Adrenal gland (tissue), 5 donors: Measurements from ENCODE around the gene CACHD1.

Experiments used
- CTCF ChIP-seq, 6 experiments: fragments of 450-650 bp in 4 of 6; fragments of 200-600 bp in 2 of 6; sonication (generic) in 1 of 6; IDR thresholded peaks; 1 replicate in 5 of 6; 2 replicates in 1 of 6; pipeline versions ENCODE4 v1.5.1 to v1.8.0; 2016 to 2021; ENCODE audit warnings: antibody characterized with exemption in 6 of 6, mild to moderate bottlenecking in 2 of 6, moderate library complexity in 1 of 6
- POLR2A ChIP-seq, 2 donors: fragments of 450-650 bp; IDR thresholded peaks; one replicate each; pipeline ENCODE4 v1.6.1; 2017; ENCODE audit warnings: antibody characterized with exemption in 2 of 2, mild to moderate bottlenecking in 2 of 2, moderate library complexity in 1 of 2
- donor health status: DM: no; HTN: no; CAD: no.

- no peak for TF ChIP-seq CTCF (IDR thresholded peaks at IDR 0.05)
- TF ChIP-seq POLR2A (IDR thresholded peaks at IDR 0.05), result no peak
Measured at GRCh38 chr1:64543831-64544230, 73.9 kb downstream of the CACHD1 start.
